T1000 (cell line): ENCODE data around the gene NFIX.

Source experiments
- DNase-seq: peaks from one replicate; lab custom pipeline; 2025; ENCODE audit warnings: mixed read lengths; lab: John Stamatoyannopoulos, UW

Gene NFIX

DNA sequence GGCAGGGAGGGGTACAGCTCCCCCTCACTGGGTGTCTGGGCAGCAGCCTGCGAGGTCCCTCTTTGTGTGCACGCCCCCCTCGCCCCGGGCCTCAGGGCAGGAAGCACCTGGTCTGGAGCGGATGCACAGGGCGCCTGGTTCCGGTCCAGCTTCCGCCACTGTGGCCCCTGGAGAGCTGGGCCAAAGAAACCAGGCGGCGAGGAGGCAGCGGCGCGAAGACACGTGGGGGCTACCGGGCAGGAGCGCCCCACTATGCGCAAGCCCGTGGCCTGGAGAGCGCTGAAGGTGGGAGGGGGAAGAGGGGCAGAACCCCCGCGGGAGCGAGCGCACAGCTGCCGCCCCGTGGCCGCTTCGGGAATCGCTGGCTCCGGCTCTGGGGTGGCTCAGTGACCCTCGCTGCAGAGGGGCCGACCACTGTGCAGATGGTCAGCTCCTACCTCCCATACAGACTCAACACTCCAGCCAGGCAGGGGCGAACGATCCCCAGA is 109.1 kb downstream of the NFIX start:
- DNase-seq = no peak

- DNase-seq = no peak
Observed at GRCh38 chr19:13104848-13105711, 109.8 kb downstream of the NFIX start.

DNA sequence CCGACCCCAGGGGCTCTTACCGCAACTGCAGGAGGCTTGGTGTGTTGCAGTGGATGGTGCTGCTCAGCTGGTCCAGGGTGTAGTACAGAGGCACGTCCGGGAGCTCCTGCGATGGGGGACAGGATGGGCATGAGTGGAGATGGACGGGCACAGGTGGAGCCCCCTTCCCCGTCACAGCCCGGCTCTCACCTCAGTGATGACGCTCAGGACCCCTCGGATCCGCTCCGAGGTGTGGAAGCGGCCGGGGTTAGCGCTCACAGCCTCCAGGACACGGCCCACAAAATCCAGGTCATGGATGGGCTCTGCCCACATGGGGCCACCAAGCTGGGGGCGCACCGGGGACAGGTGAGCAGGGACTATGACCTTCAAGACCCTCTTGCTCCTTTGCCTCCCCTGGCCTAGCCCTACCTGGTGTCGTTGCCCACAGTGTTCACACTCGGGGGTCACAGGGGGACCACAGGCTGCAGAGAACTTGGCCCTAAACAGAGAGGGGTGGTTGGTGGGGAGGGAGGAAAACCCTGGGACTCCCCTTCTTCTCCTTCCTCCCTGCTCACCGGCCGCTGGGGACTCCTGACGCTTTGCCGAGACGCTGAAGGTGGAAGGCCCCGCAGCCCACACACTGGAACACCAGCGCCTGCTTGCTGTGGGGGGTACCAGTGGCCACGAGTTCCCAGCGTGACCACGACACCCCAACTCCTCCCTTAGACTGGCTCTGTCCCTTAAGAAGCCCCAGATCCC is 114.3 kb downstream of the NFIX start:
- DNase-seq = no peak

GRCh38 chr19:13110099-13110610 is 114.9 kb downstream of the NFIX start:
- DNase-seq = no peak

DNA sequence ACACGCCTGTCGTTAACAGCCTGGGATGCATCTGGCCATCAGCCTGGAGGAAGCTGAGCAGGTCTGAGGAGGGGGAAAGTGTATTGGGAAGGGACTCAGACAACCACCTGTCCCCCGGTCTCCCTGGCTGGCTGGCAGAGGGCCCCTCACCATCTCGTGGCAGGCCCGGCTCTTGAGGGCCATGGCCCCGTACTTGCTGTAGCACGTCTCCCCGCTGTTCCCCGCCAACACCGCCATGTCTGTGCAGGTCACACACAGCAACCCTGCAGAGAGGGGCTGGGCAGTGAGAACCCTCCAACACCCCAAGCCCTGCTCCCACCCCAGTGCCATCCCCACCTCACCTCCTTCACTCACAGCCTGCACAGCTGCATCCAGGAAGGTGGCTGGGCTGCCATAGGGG is 117.3 kb downstream of the NFIX start:
- DNase-seq = no peak

DNA sequence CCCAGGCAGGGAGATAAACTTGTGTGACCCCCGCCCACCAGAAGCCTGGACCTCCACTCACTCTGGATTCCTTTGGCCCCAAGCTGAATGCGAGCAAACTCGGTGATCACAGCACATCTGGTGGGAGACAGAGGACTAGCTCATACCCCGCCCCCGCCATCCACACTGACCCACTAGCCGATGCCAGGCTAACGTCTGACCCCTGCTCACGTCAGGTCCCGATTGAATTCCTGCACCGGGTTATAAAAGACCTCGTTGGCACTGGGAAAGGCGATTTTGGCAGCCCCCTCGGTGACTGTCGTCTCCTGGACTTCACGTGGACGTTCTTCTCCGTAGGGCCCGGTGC is 120.6 kb downstream of the NFIX start:
- DNase-seq = no peak

DNA sequence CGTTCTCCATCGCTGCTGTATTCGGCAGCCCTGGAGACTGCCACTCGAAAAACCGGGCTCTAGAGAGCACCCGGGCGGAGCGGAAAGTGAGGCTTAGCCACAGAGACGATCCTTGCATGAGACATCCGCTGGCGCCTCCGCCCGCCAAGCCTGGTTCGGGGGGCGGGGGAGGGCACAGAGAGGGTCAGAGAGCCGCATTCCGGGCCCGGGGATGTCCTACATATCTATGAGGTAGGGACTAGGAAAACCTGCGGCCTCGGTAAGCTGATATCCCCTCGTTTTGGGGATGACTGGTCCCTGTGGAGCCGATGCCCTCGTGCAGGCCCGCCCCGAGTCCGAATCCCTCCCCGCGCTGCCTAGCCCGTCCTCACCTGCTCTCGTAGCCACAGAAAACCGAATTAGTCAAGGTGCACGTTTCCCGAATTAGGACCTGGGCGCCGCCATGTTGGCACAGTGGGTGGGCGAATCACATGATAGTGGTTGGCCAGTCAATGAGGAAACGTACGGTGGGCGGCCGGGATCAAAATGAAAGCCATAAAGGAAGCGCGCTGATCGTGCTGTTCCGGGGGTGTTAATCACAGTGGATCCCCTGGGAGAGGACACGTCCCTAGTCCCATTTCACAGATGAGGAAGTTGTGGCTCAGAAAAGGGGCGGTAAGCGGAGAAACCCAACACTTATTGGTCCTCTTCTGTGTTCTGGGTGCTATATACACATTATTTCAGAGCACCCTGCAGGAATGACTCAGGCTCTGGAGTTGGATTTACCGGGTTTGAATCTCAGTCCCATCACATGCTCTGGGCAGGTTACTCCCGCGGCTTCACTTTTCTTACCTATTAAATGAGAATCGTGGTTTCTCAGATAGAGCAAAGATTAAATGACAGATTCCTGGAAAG is 121.3 kb downstream of the NFIX start, which contains the start of gene TRMT1:
Gene TRMT1 (minus strand): TSS at position 459 of the 894 bp plus-strand sequence. CDS start 341 bp downstream, at position 118.
- DNase-seq = peak; percentile 76

- no peak for DNase-seq
Observed at GRCh38 chr19:13117176-13117771, 122.0 kb downstream of the NFIX start.

GRCh38 chr19:13117772-13118423 is 122.6 kb downstream of the NFIX start, which contains the start of gene NACC1:
Gene NACC1 (plus strand): TSS chr19:13118264. CDS start chr19:13135208, 16,944 bp downstream.
- DNase-seq = peak; percentile 82

DNA sequence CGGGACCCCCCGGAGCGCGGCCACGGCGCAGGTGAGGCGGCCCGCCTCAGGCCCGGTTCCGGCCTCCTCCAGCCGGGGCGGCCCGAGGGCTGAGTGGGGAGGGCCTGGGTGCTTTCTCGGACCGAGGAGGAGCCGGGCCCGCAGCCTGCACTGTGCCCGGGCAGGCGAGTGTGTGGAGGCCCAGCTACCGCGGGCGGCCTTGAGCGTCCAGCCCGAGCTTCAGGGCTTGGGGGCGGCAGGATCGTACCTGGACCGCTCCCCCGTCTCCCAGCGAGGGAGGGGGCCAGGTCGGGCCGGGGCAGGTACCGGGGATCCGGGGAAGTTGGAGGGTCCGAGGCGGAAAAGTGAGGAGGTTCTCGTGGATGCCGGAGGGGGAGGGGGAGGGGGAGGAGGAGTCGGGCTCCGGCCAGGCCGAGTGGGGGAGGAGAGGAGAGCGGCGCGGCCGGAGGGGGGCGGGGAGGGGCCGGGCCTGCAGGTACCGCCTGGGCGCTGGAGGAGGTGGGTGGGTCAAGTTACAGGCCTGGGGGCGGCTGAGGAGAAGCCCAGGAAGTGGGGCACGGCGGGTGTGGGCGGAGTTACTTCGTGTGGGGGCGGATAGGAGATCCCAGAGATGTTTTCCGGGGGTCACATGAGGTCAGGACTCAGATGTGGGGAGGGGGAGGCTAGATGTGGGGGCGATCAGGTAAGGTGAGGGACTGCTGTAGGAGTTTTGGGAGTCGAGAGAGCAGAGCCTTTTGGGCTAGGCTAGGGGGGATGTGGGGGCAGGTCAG is 123.3 kb downstream of the NFIX start:
- no peak for DNase-seq

DNA sequence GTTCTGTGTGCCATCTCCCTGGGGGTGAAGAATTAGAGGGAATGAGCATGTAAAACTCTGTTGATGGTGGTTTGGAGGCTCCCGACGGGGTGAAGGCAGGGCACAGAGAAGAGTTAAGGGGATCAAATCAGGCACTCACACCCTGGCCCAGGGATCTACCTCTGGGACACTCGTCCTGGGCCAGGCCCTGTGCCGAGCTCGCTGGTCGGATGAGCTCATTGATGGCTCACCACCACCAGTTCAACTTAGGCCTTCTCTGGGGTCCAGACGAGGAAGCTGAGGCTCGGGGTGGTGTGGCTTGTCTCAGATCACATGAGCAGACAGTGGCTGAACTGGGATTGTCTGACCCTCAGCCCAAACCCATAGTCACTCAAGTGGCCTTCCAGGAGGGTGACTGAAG is 124.4 kb downstream of the NFIX start:
- no peak for DNase-seq

DNA sequence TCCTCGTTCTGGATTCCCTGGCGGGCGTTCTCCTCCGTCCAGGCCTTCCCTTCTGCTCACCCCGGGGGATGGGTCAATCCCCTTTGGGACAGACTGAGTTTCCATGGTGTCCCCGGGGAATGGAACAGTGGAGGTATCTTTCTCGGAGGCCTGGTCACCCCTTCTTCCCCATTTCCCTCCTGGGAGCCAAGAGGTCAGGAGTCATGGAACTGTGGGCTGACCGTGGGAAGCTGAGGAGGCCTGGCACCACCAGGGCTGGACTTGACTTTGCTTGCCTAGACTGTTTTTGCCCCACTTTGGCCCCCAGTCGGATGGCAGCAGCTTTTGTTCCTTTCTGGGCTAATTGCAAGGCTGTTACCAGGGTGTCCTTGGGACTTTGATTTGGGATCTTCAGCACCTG is 124.8 kb downstream of the NFIX start:
- DNase-seq = no peak

DNA sequence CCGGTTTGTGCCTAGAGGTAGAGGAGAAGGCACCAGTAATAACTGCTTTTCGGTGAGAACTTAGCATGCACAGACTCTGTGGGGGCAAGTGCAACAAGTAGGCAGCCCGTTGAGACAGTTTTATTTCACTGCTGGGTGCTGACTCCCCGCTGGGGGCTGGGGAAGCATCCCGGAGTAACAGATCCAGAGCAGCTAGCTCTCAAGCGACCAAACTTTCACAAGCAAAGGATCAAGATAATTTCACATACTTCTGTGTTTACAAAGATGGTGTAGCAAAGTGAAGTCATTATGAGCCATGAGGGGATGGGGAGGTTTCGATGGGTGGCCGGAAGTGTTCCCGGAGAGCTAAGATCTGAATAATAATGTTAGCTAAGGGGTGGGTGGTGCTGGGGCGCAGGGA is 125.5 kb downstream of the NFIX start:
- no peak for DNase-seq

DNA sequence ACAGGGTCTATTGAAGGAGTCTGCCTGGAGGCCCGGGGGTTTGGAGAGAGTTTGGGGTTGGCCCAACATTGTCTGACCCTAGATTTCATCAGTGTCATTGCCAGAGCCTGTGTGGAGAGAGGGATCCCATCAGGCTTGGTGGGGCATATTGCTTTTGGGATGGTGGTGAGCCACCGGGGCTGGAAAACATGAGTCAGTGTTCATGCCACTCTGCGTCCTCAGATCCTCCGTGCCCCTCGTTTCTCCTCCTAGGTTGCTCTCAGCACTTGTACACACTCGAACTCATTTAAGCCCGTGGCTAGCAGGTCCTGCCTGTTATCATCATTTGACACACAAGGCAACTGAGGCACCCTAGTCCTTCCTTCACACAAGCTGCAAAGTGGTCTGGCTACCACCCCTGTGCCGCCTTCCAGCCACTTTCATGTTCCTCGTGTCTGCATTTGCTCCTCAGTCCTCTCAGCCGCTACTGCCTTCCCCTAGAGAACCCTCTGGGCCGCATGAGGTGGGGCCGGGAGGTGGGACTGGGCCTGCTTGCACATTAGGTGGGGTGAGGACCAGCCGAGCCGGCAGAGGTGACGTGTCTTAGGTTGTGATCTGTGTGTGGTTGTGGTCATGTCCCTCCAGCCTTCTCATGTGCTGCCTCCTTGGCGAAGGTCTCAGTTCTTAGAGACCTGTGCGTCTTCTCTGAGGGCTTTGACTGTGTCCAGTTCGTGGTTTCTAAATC is 126.4 kb downstream of the NFIX start:
- no peak for DNase-seq

DNA sequence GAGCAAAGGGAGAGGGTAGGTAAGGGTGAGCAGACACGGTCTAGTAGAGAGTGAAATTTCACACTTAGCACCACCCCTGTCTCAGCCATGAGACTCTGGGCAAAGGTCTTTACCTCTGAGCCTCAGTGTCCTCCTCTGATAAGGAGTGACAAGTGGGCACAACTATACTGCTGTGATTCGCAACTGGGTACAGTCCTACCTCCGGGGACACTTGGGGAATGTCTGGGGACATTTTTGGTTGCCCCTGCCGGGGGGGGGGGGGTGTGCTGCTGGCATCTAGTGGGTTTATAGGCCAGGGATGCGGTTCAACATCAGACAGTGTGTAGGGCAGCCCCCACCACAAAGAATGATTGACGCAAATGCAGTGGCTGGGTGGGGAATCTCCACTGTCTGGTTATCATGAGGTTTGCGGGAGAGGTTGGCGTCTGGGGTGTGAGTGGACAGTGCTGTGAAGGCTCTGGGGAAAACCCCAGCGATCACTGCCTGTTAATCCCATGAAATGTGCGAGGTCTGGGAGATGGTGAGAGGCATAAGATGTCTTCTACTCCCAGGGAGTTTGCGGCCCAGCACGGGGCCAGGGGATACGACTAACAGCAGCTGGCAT is 127.1 kb downstream of the NFIX start:
- DNase-seq = no peak

DNA sequence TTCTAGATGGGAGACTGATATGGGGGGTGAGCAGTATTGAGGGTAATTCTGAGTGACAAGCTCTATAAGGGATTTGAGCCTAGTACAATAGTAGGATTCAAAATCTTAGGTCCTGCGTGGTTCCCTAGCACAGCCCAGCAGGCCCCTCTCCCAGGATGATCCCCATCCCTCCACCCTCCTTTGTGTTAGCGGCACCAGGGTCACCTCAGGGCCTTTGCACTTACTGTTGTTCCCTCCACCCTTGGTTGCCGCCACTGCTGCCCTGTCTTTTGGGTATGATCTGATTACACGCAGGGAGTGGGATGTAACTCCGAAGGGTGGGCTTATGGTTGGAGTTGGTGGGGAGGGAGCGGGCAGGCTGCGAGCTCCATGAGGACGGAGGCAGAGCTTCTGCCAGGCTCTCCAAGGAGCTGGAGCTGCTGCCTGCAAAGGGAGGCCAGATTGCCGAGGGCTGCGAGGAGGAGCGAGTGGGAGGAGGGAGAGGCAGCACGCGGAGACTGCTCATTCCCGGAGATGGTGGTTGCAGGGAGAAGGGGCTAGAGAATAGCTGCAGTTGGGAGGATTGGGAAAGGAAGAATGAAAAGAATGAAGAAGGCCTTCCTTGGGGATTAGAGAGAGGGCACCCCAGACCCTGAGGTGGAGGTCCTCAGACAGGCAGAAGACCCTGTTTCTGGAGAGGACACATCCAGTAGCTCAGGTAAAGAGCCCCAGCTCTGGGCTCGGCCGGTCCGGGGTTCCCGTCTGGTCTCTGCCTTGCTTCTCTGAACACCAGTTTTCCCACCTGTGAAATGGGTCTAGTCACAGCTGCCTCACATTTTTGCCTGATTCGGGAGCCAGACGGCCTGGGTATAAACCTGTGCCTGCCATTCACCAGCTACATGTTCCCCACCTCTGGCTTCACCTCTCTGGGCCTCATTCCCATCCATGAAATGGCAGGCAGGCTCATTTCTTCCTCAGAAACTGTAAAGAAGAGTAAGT is 128.0 kb downstream of the NFIX start:
- no peak for DNase-seq

DNA sequence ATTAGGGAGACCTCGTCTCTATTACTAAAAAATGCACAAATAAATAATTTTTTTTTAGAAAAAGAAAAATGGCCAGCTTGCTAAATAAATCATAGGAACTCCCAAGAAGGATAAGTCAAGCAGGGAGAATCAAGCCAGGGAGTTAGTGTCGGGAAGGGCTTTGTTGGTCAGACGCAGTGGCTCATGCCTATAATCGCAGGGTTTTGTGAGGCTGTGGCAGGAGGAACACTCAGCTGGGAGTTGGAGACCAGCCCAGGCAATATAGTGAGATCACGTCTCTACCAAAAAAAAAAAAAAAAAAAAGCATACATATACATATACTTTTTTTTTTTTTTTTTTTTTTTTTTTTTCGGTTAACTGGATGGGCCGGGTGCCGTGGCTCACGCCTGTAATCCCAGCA is 131.8 kb downstream of the NFIX start:
- no peak for DNase-seq
